ENCODE results near the gene OR2G3. TPM values are rescaled to one million over a fixed set of nuclear protein-coding genes. Genes with fewer than 3 reads are reported as not detected.

The OR2G3 gene
- total RNA-seq, 1 donor from 2014 or later, result not detected

Other genes starting within 250 kb of the OR2G3 start
- gene NLRP3, start 189.4 kb upstream of the OR2G3 start, total RNA-seq, result 6.6 TPM
- not detected for gene OR2B11, start 147.5 kb upstream of the OR2G3 start, total RNA-seq
- gene OR2C3, start 69.1 kb upstream of the OR2G3 start, total RNA-seq, result not detected
- 1.2 TPM for gene GCSAML, start 56.5 kb upstream of the OR2G3 start, total RNA-seq
- gene OR2G2, start 17.2 kb upstream of the OR2G3 start, total RNA-seq, result not detected
- not detected for gene OR13G1, start 74.2 kb downstream of the OR2G3 start, total RNA-seq
- gene OR6F1, start 111.1 kb downstream of the OR2G3 start, total RNA-seq, result not detected
- gene OR14K1, start 133.0 kb downstream of the OR2G3 start, total RNA-seq, result not detected
- not detected for gene OR14A2, start 142.6 kb downstream of the OR2G3 start, total RNA-seq
- not detected for gene OR1C1, start 155.0 kb downstream of the OR2G3 start, total RNA-seq
- not detected for gene OR14A16, start 218.5 kb downstream of the OR2G3 start, total RNA-seq
- gene OR11L1, start 236.3 kb downstream of the OR2G3 start, total RNA-seq, result not detected